Esophagus squamous epithelium (tissue), 5 donors: ENCODE data around the gene ARTN. TPM values are rescaled to one million over a fixed set of nuclear protein-coding genes. Genes with fewer than 3 reads are reported as not detected.

ENCODE experiments used
- DNase-seq: peaks from one replicate; lab custom pipeline; 2025; lab: John Stamatoyannopoulos, UW
- H3K27ac ChIP-seq, 4 donors: fragments of 200-600 bp; sonication (generic); one replicate each; pipeline ENCODE4 v1.5.1; 2016 to 2019; ENCODE audit warnings: mild to moderate bottlenecking in 1 of 4
- H3K27me3 ChIP-seq, 4 donors: fragments of 200-600 bp; sonication (generic); 1 replicate in 3 of 4; 2 replicates in 1 of 4; pipeline versions ENCODE4 v1.5.1 to v1.6.0; 2017 to 2021; ENCODE audit warnings: antibody characterized with exemption in 1 of 4
- H3K36me3 ChIP-seq, 3 donors: fragments of 200-600 bp; sonication (generic); one replicate each; pipeline ENCODE4 v1.5.1; 2016 to 2019
- H3K4me1 ChIP-seq, 3 donors: fragments of 200-600 bp; sonication (generic); one replicate each; pipeline ENCODE4 v1.5.1; 2017 to 2019
- H3K4me3 ChIP-seq, 4 donors: fragments of 200-600 bp; sonication (generic); 1 replicate in 3 of 4; 2 replicates in 1 of 4; pipeline ENCODE4 v1.5.1; 2016 to 2019; ENCODE audit warnings: mild to moderate bottlenecking in 2 of 4, moderate library complexity in 1 of 4
- H3K9me3 ChIP-seq, 3 donors: fragments of 200-600 bp; sonication (generic); one replicate each; pipeline ENCODE4 v1.5.1; 2016 to 2019
- CTCF ChIP-seq, 6 experiments: fragments of 450-650 bp in 4 of 6; fragments of 200-600 bp in 2 of 6; sonication (generic) in 2 of 6; IDR thresholded peaks; one replicate each; pipeline ENCODE4 v1.5.1; 2016 to 2019; ENCODE audit warnings: antibody characterized with exemption in 6 of 6, mild to moderate bottlenecking in 4 of 6, moderate library complexity in 4 of 6
- POLR2A ChIP-seq, 4 donors: fragments of 450-650 bp; IDR thresholded peaks; one replicate each; pipeline ENCODE4 v1.6.1; 2017; ENCODE audit warnings: antibody characterized with exemption in 4 of 4, mild to moderate bottlenecking in 4 of 4, moderate library complexity in 3 of 4
- WGBS, 2 donors: methylation state at CpG; one replicate each; pipeline ENCODE4 v1.1.5; 2018; 5-methylcytosine and 5-hydroxymethylcytosine counted together
- intact Hi-C: fragments of 100-400 bp; cut with DNase I; formaldehyde crosslinking; loops from one replicate; pipeline ENCODE4 v1.15.0; 2022
- total RNA-seq, 4 donors: library from RNA; depleted of rRNA; stranded (reverse); fragments of >200 nt; gene quantifications; one replicate each; pipeline ENCODE4 v1.1.0, GENCODE V29; 2016
- donor health status: DM: yes; HTN: yes; CAD: no.

The ARTN gene
- total RNA-seq, 4 donors from 2014 or later, result 0.68 to 12.9 (median 4.0) TPM

- TF ChIP-seq POLR2A (IDR thresholded peaks at IDR 0.05), result no peak
- TF ChIP-seq CTCF (IDR thresholded peaks at IDR 0.05), result no peak
- Histone ChIP-seq H3K27me3 (no peaks in the 10 kb centered on the region), H3K27ac (no peak overlapping the region), H3K4me3 (no peak overlapping the region), H3K4me1 (peaks cover 26 to 46% (median 32%) of the 10 kb centered on the region in 3 donors), H3K36me3 (peaks cover 4 to 65% (median 8%) of the 10 kb centered on the region in 3 donors), H3K9me3 (no peaks in the 10 kb centered on the region)
- DNase-seq, result no peak
- intact Hi-C loops, result no loop called here
- 97 to 100% methylated on average over 3 of the region's 8 CpGs for WGBS, 2 donors
Measured at GRCh38 chr1:43982241-43982640, 48.6 kb downstream of the ARTN start.

- Histone ChIP-seq H3K36me3 (peaks cover 3 to 59% (median 3%) of the 10 kb centered on the region in 3 donors), H3K27ac (no peak overlapping the region), H3K27me3 (no peaks in the 10 kb centered on the region), H3K9me3 (no peaks in the 10 kb centered on the region), H3K4me3 (no peak overlapping the region), H3K4me1 (peaks cover 25 to 41% (median 32%) of the 10 kb centered on the region in 3 donors)
- intact Hi-C loops, result no loop called here
- no peak for DNase-seq
- 83 to 84% methylated on average over 15 of the region's 15 CpGs for WGBS, 2 donors
- TF ChIP-seq POLR2A (IDR thresholded peaks at IDR 0.05) (no peak), CTCF (IDR thresholded peaks at IDR 0.05) (no peak)
Measured at GRCh38 chr1:43982808-43983207, 49.2 kb downstream of the ARTN start.

- intact Hi-C loops, result no loop called here
- H3K27me3 ChIP-seq, result no peaks in the 10 kb centered on the region
- TF ChIP-seq CTCF (IDR thresholded peaks at IDR 0.05) (no peak), POLR2A (IDR thresholded peaks at IDR 0.05) (no peak)
Measured at GRCh38 chr1:43983253-43983899, 49.8 kb downstream of the ARTN start.

GRCh38 chr1:43984855-43985254 lies 51.3 kb downstream of the ARTN start:
- 98 to 100% methylated on average over 9 to 11 of the region's 16 CpGs for WGBS, 2 donors
- no peak for TF ChIP-seq POLR2A (IDR thresholded peaks at IDR 0.05)
- TF ChIP-seq CTCF (IDR thresholded peaks at IDR 0.05), result no peak
- H3K4me3 ChIP-seq, result no peak overlapping the region
- no peak for DNase-seq
- H3K9me3 ChIP-seq, result no peaks in the 10 kb centered on the region
- intact Hi-C loops, result no loop called here
- H3K36me3 ChIP-seq, result peaks cover 0 to 53% (median 3%) of the 10 kb centered on the region in 3 donors
- H3K4me1 ChIP-seq, result peaks cover 13 to 24% (median 18%) of the 10 kb centered on the region in 3 donors
- H3K27me3 ChIP-seq, result no peaks in the 10 kb centered on the region
- no peak overlapping the region for H3K27ac ChIP-seq

More at GRCh38 chr1:43983253-43983899, 49.8 kb downstream of the ARTN start:
- Histone ChIP-seq H3K4me1 (peaks cover 20 to 35% (median 27%) of the 10 kb centered on the region in 3 donors), H3K4me3 (no peak overlapping the region), H3K36me3 (peaks cover 0 to 54% (median 3%) of the 10 kb centered on the region in 3 donors), H3K27ac (no peak overlapping the region), H3K9me3 (no peaks in the 10 kb centered on the region)
- 77 to 84% methylated on average over 12 of the region's 12 CpGs for WGBS, 2 donors
- DNase-seq, result no peak

GRCh38 chr1:43985984-43986595 lies 52.5 kb downstream of the ARTN start:
- H3K9me3 ChIP-seq, result no peaks in the 10 kb centered on the region
- no peaks in the 10 kb centered on the region for H3K27me3 ChIP-seq
- no peak for TF ChIP-seq POLR2A (IDR thresholded peaks at IDR 0.05)
- TF ChIP-seq CTCF (IDR thresholded peaks at IDR 0.05), result no peak
- H3K4me3 ChIP-seq, result no peak overlapping the region
- no peak overlapping the region for H3K27ac ChIP-seq
- intact Hi-C loops, result no loop called here
- peaks cover 9 to 21% (median 10%) of the 10 kb centered on the region in 3 donors for H3K4me1 ChIP-seq
- 74 to 85% methylated on average over 4 of the region's 4 CpGs for WGBS, 2 donors
- no peak for DNase-seq
- peaks cover 0 to 53% (median 3%) of the 10 kb centered on the region in 3 donors for H3K36me3 ChIP-seq
